GM18498 (cell line): ENCODE measurements around the gene STAMBP.

Experiments
- ATAC-seq: cut with Tn5 transposase; IDR thresholded peaks from one replicate; pipeline ENCODE4 v1.9.1; 2021; ENCODE audit warnings: mild to moderate bottlenecking, moderate library complexity; ENCODE audit not compliant: unreplicated experiment

STAMBP gene

GRCh38 chr2:73922681-73923080, 93.9 kb downstream of the STAMBP start:
- ATAC-seq, result no peak
